Ascending aorta (tissue), 2 donors: ENCODE data around the gene TEAD4. TPM values are rescaled to one million over a fixed set of nuclear protein-coding genes. Genes with fewer than 3 reads are reported as not detected.

Source experiments
- DNase-seq, 2 donors: peaks; one replicate each; pipeline ENCODE4 v3.0.0-alpha.2; 2019; ENCODE audit warnings: low spot score in 2 of 2
- H3K27ac ChIP-seq, 2 donors: fragments of 200-600 bp; sonication (generic); one replicate each; pipeline ENCODE4 v1.5.1; 2016 to 2017; ENCODE audit warnings: mild to moderate bottlenecking in 1 of 2
- H3K27me3 ChIP-seq: fragments of 200-600 bp; sonication (generic); one replicate; pipeline ENCODE4 v1.5.1; 2017
- H3K36me3 ChIP-seq, 2 donors: fragments of 200-600 bp; sonication (generic); one replicate each; pipeline ENCODE4 v1.5.1; 2016
- H3K4me1 ChIP-seq, 2 donors: fragments of 200-600 bp; sonication (generic); one replicate each; pipeline ENCODE4 v1.5.1; 2016 to 2017; ENCODE audit warnings: mild to moderate bottlenecking in 1 of 2
- H3K4me3 ChIP-seq, 2 donors: fragments of 200-600 bp; sonication (generic); one replicate each; pipeline ENCODE4 v1.5.1; 2016 to 2017; ENCODE audit warnings: mild to moderate bottlenecking in 1 of 2
- H3K9me3 ChIP-seq, 2 donors: fragments of 200-600 bp; sonication (generic); one replicate each; pipeline ENCODE4 v1.5.1; 2016
- CTCF ChIP-seq, 3 experiments: fragments of 200-600 bp in 2 of 3; fragments of 450-650 bp in 1 of 3; sonication (generic) in 2 of 3; IDR thresholded peaks; one replicate each; pipeline ENCODE4 v1.5.1; 2016 to 2019; ENCODE audit warnings: antibody characterized with exemption in 3 of 3, mild to moderate bottlenecking in 1 of 3, moderate library complexity in 1 of 3
- intact Hi-C: fragments of 100-400 bp; cut with DNase I; formaldehyde crosslinking; loops from one replicate; pipeline ENCODE4 v1.15.1; 2023
- total RNA-seq: library from RNA; depleted of rRNA; stranded (reverse); fragments of >200 nt; gene quantifications from one replicate; pipeline ENCODE4 v1.1.0, GENCODE V29; 2016

The TEAD4 gene
- total RNA-seq, 1 donor from 2014 or later, result 76.1 TPM

- Histone ChIP-seq H3K27me3 (no peaks in the 10 kb centered on the region), H3K27ac (no peak overlapping the region), H3K36me3 (peaks cover 0 to 13% of the 10 kb centered on the region in 2 donors), H3K4me1 (peaks cover 0 to 4% of the 10 kb centered on the region in 2 donors), H3K9me3 (no peaks in the 10 kb centered on the region), H3K4me3 (no peak overlapping the region)
- no peak for TF ChIP-seq CTCF (IDR thresholded peaks at IDR 0.05)
- intact Hi-C loops, result loop anchor here (5.0 kb wide), 1 partner anchor 82 kb away; no protein-coding TSS in a partner anchor
- DNase-seq, result no peak
These were observed 85.0 kb downstream of the TEAD4 start for GRCh38 chr12:3044141-3044630.

GRCh38 chr12:3045494-3045893, 86.3 kb downstream of the TEAD4 start:
- intact Hi-C loops, result no loop called here
- Histone ChIP-seq H3K4me1 (peaks cover 0 to 4% of the 10 kb centered on the region in 2 donors), H3K4me3 (no peak overlapping the region), H3K9me3 (no peaks in the 10 kb centered on the region), H3K36me3 (peaks cover 0 to 4% of the 10 kb centered on the region in 2 donors), H3K27ac (no peak overlapping the region), H3K27me3 (no peaks in the 10 kb centered on the region)
- TF ChIP-seq CTCF (IDR thresholded peaks at IDR 0.05), result no peak
- DNase-seq, result no peak

- DNase-seq, result no peak
- no peaks in the 10 kb centered on the region for H3K27me3 ChIP-seq
- no peak for TF ChIP-seq CTCF (IDR thresholded peaks at IDR 0.05)
- intact Hi-C loops, result no loop called here
- H3K36me3 ChIP-seq, result no peaks in the 10 kb centered on the region
- H3K4me3 ChIP-seq, result no peak overlapping the region
- H3K9me3 ChIP-seq, result no peaks in the 10 kb centered on the region
- H3K27ac ChIP-seq, result no peak overlapping the region
- H3K4me1 ChIP-seq, result peaks cover 0 to 4% of the 10 kb centered on the region in 2 donors
These were observed 86.8 kb downstream of the TEAD4 start for GRCh38 chr12:3045989-3046388.

- TF ChIP-seq CTCF (IDR thresholded peaks at IDR 0.05), result no peak
- Histone ChIP-seq H3K27me3 (no peaks in the 10 kb centered on the region), H3K27ac (no peak overlapping the region), H3K9me3 (no peaks in the 10 kb centered on the region), H3K4me1 (peaks cover 0 to 4% of the 10 kb centered on the region in 2 donors), H3K36me3 (no peaks in the 10 kb centered on the region), H3K4me3 (no peak overlapping the region)
- intact Hi-C loops, result no loop called here
- DNase-seq, result no peak
These were observed 87.4 kb downstream of the TEAD4 start for GRCh38 chr12:3046441-3047200.

DNA sequence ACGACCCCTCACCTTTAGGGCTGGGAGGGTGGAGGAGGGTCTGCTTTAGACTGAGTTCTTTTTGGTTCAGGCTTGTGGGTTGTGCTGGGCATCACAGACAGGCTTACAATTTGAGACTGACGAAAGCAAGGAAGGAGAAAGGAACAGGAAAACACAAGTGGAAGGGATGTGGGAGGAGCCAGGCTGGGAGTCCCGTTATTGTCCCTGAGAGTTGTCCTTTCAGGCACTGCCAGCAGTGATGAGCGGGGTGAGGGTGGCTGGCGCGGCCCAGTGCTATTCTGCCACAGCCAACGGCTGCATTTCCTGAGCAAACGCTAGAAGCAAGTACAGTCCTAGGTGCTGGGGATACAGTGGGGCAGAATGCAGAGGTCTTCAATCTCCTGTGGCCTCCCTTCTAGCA, 88.8 kb downstream of the TEAD4 start:
- Histone ChIP-seq H3K4me1 (no peaks in the 10 kb centered on the region), H3K9me3 (no peaks in the 10 kb centered on the region), H3K27ac (no peak overlapping the region), H3K4me3 (no peak overlapping the region), H3K27me3 (no peaks in the 10 kb centered on the region), H3K36me3 (no peaks in the 10 kb centered on the region)
- intact Hi-C loops, result no loop called here
- no peak for TF ChIP-seq CTCF (IDR thresholded peaks at IDR 0.05)
- DNase-seq, result no peak
